CD8-positive, alpha-beta memory T cell (primary cell): ENCODE data around the gene PLAA. TPM values are rescaled to one million over a fixed set of nuclear protein-coding genes. Genes with fewer than 3 reads are reported as not detected.
A peak's percentile ranks its signal among the peaks of the same experiment; 100 is the strongest.
"Not testable (repeated sequence)": the region's sequence is repeated elsewhere in the genome, so short reads cannot be mapped to it uniquely, and the experiment has no call there.

Experiments used
- CTCF ChIA-PET: fragments of 350-600 bp; sonication (Branson Sonifier 250); formaldehyde crosslinking; loops from one replicate; lab custom pipeline; 2021; ENCODE audit warnings: antibody characterized with exemption; lab: Charles Lee
- POLR2A ChIA-PET: fragments of 350-600 bp; sonication (Branson Sonifier 250); formaldehyde crosslinking; loops from one replicate; lab custom pipeline; 2021; ENCODE audit warnings: antibody characterized with exemption; lab: Charles Lee
- DNase-seq, 5 donors: peaks; one replicate each; pipeline versions ENCODE4 v3.0.0 to v3.0.0-alpha.2; 2020 to 2022; ENCODE audit warnings: mixed read lengths in 1 of 5
- H3K27ac ChIP-seq: one replicate; pipeline ENCODE4 v1.7.0; 2013; ENCODE audit warnings: low read depth, mild to moderate bottlenecking, low read length, moderate library complexity
- H3K27me3 ChIP-seq: 2 replicates; pipeline ENCODE4 v1.7.0; 2013; ENCODE audit warnings: low read length, mild to moderate bottlenecking; ENCODE audit not compliant: insufficient read depth, poor library complexity, severe bottlenecking
- H3K36me3 ChIP-seq: 2 replicates; pipeline ENCODE4 v1.7.0; 2013; ENCODE audit warnings: mild to moderate bottlenecking, low read length, moderate library complexity; ENCODE audit not compliant: insufficient read depth
- H3K4me1 ChIP-seq: 2 replicates; pipeline ENCODE4 v1.7.0; 2013; ENCODE audit warnings: mild to moderate bottlenecking, low read length, moderate library complexity; ENCODE audit not compliant: insufficient read depth
- H3K4me3 ChIP-seq: 2 replicates; pipeline ENCODE4 v1.7.0; 2013; ENCODE audit warnings: mild to moderate bottlenecking, low read length
- H3K9me3 ChIP-seq: 2 replicates; pipeline ENCODE4 v1.7.0; 2013; ENCODE audit warnings: mild to moderate bottlenecking, low read length
- H3K27ac Mint-ChIP-seq, 8 donors: one replicate each; pipeline ENCODE4 v1.8.0; 2020 to 2021; ENCODE audit warnings: mixed read lengths in 8 of 8, mild to moderate bottlenecking in 6 of 8, inconsistent platforms in 3 of 8, moderate library complexity in 3 of 8
- H3K27me3 Mint-ChIP-seq, 2 donors: one replicate each; pipeline ENCODE4 v1.8.0; 2020 to 2021; ENCODE audit warnings: mixed read lengths in 2 of 2, mild to moderate bottlenecking in 1 of 2, moderate library complexity in 1 of 2
- H3K36me3 Mint-ChIP-seq, 3 donors: one replicate each; pipeline ENCODE4 v1.8.0; 2020 to 2021; ENCODE audit warnings: mixed read lengths in 3 of 3, inconsistent platforms in 1 of 3, mild to moderate bottlenecking in 1 of 3
- H3K4me1 Mint-ChIP-seq, 3 donors: one replicate each; pipeline ENCODE4 v1.8.0; 2020 to 2021; ENCODE audit warnings: mixed read lengths in 3 of 3, inconsistent platforms in 1 of 3, mild to moderate bottlenecking in 1 of 3
- H3K4me3 Mint-ChIP-seq, 7 donors: one replicate each; pipeline ENCODE4 v1.8.0; 2020 to 2021; ENCODE audit warnings: mixed read lengths in 7 of 7, mild to moderate bottlenecking in 6 of 7, moderate library complexity in 4 of 7, inconsistent platforms in 2 of 7
- H3K9me3 Mint-ChIP-seq, 5 donors: one replicate each; pipeline ENCODE4 v1.8.0; 2020 to 2022; ENCODE audit warnings: mixed read lengths in 5 of 5, mild to moderate bottlenecking in 3 of 5, moderate library complexity in 2 of 5, inconsistent platforms in 1 of 5
- polyA plus RNA-seq: library from polyadenylated mRNA; unstranded; fragments of 300-500 nt; fragmentation: Illumina TruSeq; gene quantifications from one replicate; pipeline ENCODE4 v1.2.3, GENCODE V29; 2021
- total RNA-seq, 2 experiments: library from RNA; stranded (reverse); gene quantifications; one replicate each; pipeline ENCODE4 v1.2.3, GENCODE V29; 2021

The PLAA gene
- total and polyA plus RNA-seq, 3 experiments from 2014 or later: 18.7 to 41.8 (median 39.2) TPM

DNA sequence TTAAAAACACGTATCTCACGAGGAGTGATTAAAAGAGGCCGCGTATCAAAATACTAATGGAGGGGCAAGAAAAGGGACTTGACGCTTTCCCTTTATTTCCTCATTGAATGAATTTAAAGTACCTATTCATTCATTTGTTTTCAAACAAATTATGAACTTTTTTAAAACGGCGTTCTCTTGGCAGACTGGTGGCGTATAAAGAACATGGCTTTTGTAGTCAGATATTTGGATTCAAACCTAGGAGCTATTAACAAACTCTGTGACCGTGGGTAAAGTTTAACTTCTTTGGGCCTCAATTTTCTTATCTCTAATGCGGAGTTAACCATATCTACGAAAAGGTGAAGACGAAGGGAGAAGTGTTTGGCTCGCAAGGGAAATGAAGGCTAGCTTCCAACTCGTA lies 55.3 kb downstream of the PLAA start:
- H3K36me3 ChIP-seq: no peaks in the 10 kb centered on the region
- peaks cover 34 to 51% (median 51%) of the 10 kb centered on the region in 3 donors for H3K4me1 Mint-ChIP-seq
- H3K27ac ChIP-seq: peak overlapping the region; percentile 98
- peaks cover 0 to 20% (median 5%) of the 10 kb centered on the region in 3 donors for H3K36me3 Mint-ChIP-seq
- no peaks in the 10 kb centered on the region for H3K27me3 ChIP-seq
- peaks cover 0 to 4% (median 2%) of the 10 kb centered on the region in 5 donors for H3K9me3 Mint-ChIP-seq
- no peaks in the 10 kb centered on the region for H3K9me3 ChIP-seq
- no peak for DNase-seq
- H3K4me3 Mint-ChIP-seq: peak overlapping the region; percentile 95 to 100 (median 100)
- ChIA-PET CTCF (interaction anchor here (0.8 to 2.7 kb wide), 8 partner anchors 9 to 65 kb away, joined by 3 to 15 read pairs (median 3); partner anchors contain the start of gene IFT74), POLR2A (interaction anchor here (0.9 to 2.0 kb wide), 3 partner anchors 17 to 64 kb away, joined by 5 to 11 read pairs (median 6); partner anchors contain the start of genes IFT74 and PLAA)
- H3K27ac Mint-ChIP-seq: peak overlapping the region; percentile 92 to 100 (median 100)
- peak overlapping the region; percentile 93 for H3K4me3 ChIP-seq
- H3K27me3 Mint-ChIP-seq: peaks cover 0 to 3% of the 10 kb centered on the region in 2 donors
- H3K4me1 ChIP-seq: peaks cover 31% of the 10 kb centered on the region

- H3K4me1 ChIP-seq: peaks cover 29% of the 10 kb centered on the region
- H3K9me3 Mint-ChIP-seq: no peaks in the 10 kb centered on the region
- H3K4me3 ChIP-seq: no peak overlapping the region
- peak overlapping the region in 1 of 7 donors; percentile 60 for H3K4me3 Mint-ChIP-seq
- H3K27ac ChIP-seq: no peak overlapping the region
- ChIA-PET CTCF (no interaction called here), POLR2A (no interaction called here)
- H3K36me3 ChIP-seq: no peaks in the 10 kb centered on the region
- H3K4me1 Mint-ChIP-seq: peaks cover 34 to 50% (median 48%) of the 10 kb centered on the region in 3 donors
- peaks cover 6 to 44% (median 11%) of the 10 kb centered on the region in 3 donors for H3K36me3 Mint-ChIP-seq
- no peak for DNase-seq
- peak overlapping the region in 1 of 8 donors; percentile 12 for H3K27ac Mint-ChIP-seq
- no peaks in the 10 kb centered on the region for H3K9me3 ChIP-seq
- no peaks in the 10 kb centered on the region for H3K27me3 ChIP-seq
- peaks cover 0 to 3% of the 10 kb centered on the region in 2 donors for H3K27me3 Mint-ChIP-seq
Observed at GRCh38 chr9:26888271-26888670, 58.8 kb downstream of the PLAA start.

DNA sequence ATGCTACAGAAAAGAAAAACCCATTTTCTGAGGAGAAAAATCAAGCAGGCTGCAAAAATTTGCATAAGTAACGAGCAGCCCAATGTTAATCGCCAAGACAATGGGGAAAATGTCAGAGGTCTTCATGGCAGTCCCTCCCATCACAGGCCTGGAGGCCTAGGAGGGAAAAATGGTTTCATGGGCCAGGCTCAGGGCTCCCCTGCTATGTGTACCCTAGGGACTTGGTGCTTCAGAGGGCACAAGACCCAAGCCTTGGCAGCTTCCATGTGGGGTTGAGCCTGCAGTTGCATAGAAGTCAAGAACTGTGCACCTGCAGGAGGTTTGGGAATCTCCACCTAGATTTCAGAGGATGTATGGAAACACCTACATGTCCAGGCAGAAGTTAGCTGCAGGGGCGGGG lies 64.9 kb downstream of the PLAA start:
- Mint-ChIP-seq H3K4me3 (no peak overlapping the region), H3K27me3 (no peaks in the 10 kb centered on the region), H3K9me3 (peaks cover 0 to 16% (median 5%) of the 10 kb centered on the region in 5 donors), H3K27ac (no peak overlapping the region), H3K36me3 (peaks cover 47 to 83% (median 60%) of the 10 kb centered on the region in 3 donors), H3K4me1 (no peaks in the 10 kb centered on the region)
- CTCF ChIA-PET: no interaction called here
- Histone ChIP-seq H3K36me3 (peaks cover 20% of the 10 kb centered on the region), H3K27me3 (no peaks in the 10 kb centered on the region), H3K4me1 (no peaks in the 10 kb centered on the region), H3K4me3 (no peak overlapping the region), H3K9me3 (no peaks in the 10 kb centered on the region), H3K27ac (no peak overlapping the region)
- POLR2A ChIA-PET: no interaction called here
- no peak for DNase-seq

- Mint-ChIP-seq H3K36me3 (peaks cover 48 to 77% (median 61%) of the 10 kb centered on the region in 3 donors), H3K27me3 (no peaks in the 10 kb centered on the region), H3K27ac (no peak overlapping the region), H3K4me3 (no peak overlapping the region), H3K4me1 (no peaks in the 10 kb centered on the region), H3K9me3 (peaks cover 0 to 16% (median 5%) of the 10 kb centered on the region in 5 donors)
- DNase-seq: no peak
- Histone ChIP-seq H3K36me3 (peaks cover 20% of the 10 kb centered on the region), H3K27me3 (no peaks in the 10 kb centered on the region), H3K9me3 (no peaks in the 10 kb centered on the region), H3K4me1 (no peaks in the 10 kb centered on the region), H3K4me3 (no peak overlapping the region), H3K27ac (no peak overlapping the region)
- ChIA-PET POLR2A (no interaction called here), CTCF (no interaction called here)
Observed at GRCh38 chr9:26880262-26880661, 66.8 kb downstream of the PLAA start.

DNA sequence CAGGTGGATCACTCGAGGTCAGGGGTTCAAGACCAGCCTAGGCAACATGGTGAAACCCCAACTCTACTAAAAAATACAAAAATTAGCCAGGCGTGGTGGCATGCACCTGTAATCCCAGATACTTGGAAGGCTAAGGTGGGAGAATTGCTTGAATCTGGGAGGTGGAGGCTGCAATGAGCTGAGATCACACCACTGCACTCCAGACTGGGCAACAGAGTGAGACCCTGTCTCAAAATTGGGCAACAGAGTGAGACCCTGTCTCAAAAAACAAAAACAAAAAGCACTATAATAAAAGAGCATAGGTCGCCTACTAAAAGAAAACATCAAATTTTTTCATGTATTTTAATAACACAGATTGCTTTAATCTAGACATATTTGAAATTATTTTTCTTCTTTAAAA lies 71.9 kb downstream of the PLAA start:
- POLR2A ChIA-PET: interaction anchor here (1.1 kb wide), 1 partner anchor 17 kb away, joined by 5 read pairs; the partner anchor contains the start of gene CAAP1
- not testable (repeated sequence) for H3K27me3 ChIP-seq, H3K27ac ChIP-seq, H3K4me1 Mint-ChIP-seq, H3K4me3 Mint-ChIP-seq, H3K4me1 ChIP-seq, H3K36me3 ChIP-seq, DNase-seq, H3K9me3 ChIP-seq, H3K27me3 Mint-ChIP-seq, H3K4me3 ChIP-seq
- H3K27ac Mint-ChIP-seq: peak overlapping the region in 1 of 8 donors; percentile 54
- CTCF ChIA-PET: interaction anchor here (1.0 to 1.1 kb wide), 2 partner anchors 15 to 17 kb away, joined by 3 read pairs; partner anchors contain the start of gene CAAP1
- H3K36me3 Mint-ChIP-seq: peaks cover 30 to 47% (median 32%) of the 10 kb centered on the region in 3 donors
- H3K9me3 Mint-ChIP-seq: peaks cover 0 to 12% (median 5%) of the 10 kb centered on the region in 5 donors

- no peak for DNase-seq
- ChIA-PET POLR2A (no interaction called here), CTCF (interaction anchor here (1.4 kb wide), 1 partner anchor 13 kb away, joined by 3 read pairs; no protein-coding TSS in a partner anchor)
- no peaks in the 10 kb centered on the region for H3K27me3 Mint-ChIP-seq
- Histone ChIP-seq H3K9me3 (no peaks in the 10 kb centered on the region), H3K4me3 (no peak overlapping the region), H3K36me3 (peaks cover 5% of the 10 kb centered on the region), H3K27ac (no peak overlapping the region), H3K4me1 (no peaks in the 10 kb centered on the region), H3K27me3 (no peaks in the 10 kb centered on the region)
- H3K36me3 Mint-ChIP-seq: peaks cover 4 to 38% (median 14%) of the 10 kb centered on the region in 3 donors
- no peak overlapping the region for H3K4me3 Mint-ChIP-seq
- H3K4me1 Mint-ChIP-seq: peaks cover 0 to 4% (median 0%) of the 10 kb centered on the region in 3 donors
- H3K27ac Mint-ChIP-seq: no peak overlapping the region
- H3K9me3 Mint-ChIP-seq: no peaks in the 10 kb centered on the region
Observed at GRCh38 chr9:26870292-26870691, 76.8 kb downstream of the PLAA start.

GRCh38 chr9:26863074-26863473 lies 84.0 kb downstream of the PLAA start:
- no peak overlapping the region for H3K4me3 Mint-ChIP-seq
- H3K9me3 ChIP-seq: no peaks in the 10 kb centered on the region
- POLR2A ChIA-PET: no interaction called here
- no peaks in the 10 kb centered on the region for H3K9me3 Mint-ChIP-seq
- CTCF ChIA-PET: no interaction called here
- DNase-seq: no peak
- H3K4me3 ChIP-seq: no peak overlapping the region
- H3K36me3 Mint-ChIP-seq: peaks cover 4 to 35% (median 11%) of the 10 kb centered on the region in 3 donors
- H3K4me1 Mint-ChIP-seq: peaks cover 0 to 6% (median 6%) of the 10 kb centered on the region in 3 donors
- H3K27me3 ChIP-seq: no peaks in the 10 kb centered on the region
- H3K27ac Mint-ChIP-seq: no peak overlapping the region
- H3K27ac ChIP-seq: no peak overlapping the region
- no peaks in the 10 kb centered on the region for H3K4me1 ChIP-seq
- peaks cover 6% of the 10 kb centered on the region for H3K36me3 ChIP-seq
- H3K27me3 Mint-ChIP-seq: no peaks in the 10 kb centered on the region

DNA sequence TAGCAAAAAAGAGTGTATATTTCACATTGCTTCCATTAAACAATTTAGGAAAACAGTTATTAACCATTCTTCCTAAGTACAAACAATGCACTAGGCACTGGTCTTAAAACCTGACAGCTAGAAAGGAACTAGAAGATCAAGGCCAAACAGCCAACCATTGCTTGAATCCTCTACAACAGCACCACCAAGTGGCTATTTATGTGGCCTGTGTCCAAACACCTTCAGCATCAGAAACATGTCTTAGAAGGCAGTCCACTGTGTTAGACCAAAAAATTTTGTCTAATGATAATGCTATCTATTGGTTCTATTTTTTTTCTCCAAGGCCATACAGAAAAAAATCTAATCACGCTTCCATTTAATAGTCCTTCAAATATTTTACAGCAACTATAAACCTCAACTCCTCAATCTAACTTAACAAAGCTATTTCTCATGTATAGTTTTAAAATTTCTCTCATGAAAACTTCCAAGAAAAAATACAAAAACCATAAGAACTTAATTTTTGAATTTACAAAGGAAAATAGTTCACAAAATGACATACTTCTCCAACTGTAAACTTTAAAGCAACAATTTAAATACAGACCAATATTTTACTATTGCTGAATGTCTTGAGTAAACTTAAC lies 90.5 kb downstream of the PLAA start:
- no peak for DNase-seq
- Histone ChIP-seq H3K9me3 (no peaks in the 10 kb centered on the region), H3K27me3 (no peaks in the 10 kb centered on the region), H3K36me3 (peaks cover 15% of the 10 kb centered on the region), H3K4me3 (no peak overlapping the region), H3K27ac (no peak overlapping the region), H3K4me1 (no peaks in the 10 kb centered on the region)
- Mint-ChIP-seq H3K27ac (no peak overlapping the region), H3K27me3 (no peaks in the 10 kb centered on the region), H3K9me3 (peaks cover 0 to 2% (median 0%) of the 10 kb centered on the region in 5 donors), H3K4me3 (no peak overlapping the region), H3K36me3 (peaks cover 14 to 55% (median 14%) of the 10 kb centered on the region in 3 donors), H3K4me1 (peaks cover 2 to 4% (median 3%) of the 10 kb centered on the region in 3 donors)
- ChIA-PET CTCF (no interaction called here), POLR2A (no interaction called here)
